Spleen (tissue), 11 donors: ENCODE measurements around the gene ORC6. TPM values are rescaled to one million over a fixed set of nuclear protein-coding genes. Genes with fewer than 3 reads are reported as not detected.
A peak's percentile ranks its signal among the peaks of the same experiment; 100 is the strongest.

ENCODE experiments used
- DNase-seq: peaks from one replicate; pipeline ENCODE4 v3.0.0-alpha.2; 2020
- H3K27ac ChIP-seq, 8 donors: fragments of 200-600 bp; sonication (generic) in 7 of 8; 1 replicate in 4 of 8; 2 replicates in 4 of 8; pipeline versions ENCODE4 v1.5.0 to v1.8.0; 2016 to 2021; ENCODE audit warnings: inconsistent platforms in 4 of 8, mild to moderate bottlenecking in 4 of 8, moderate library complexity in 1 of 8
- H3K27me3 ChIP-seq, 7 donors: fragments of 200-600 bp; sonication (generic) in 6 of 7; replicated peaks in 1 of 7; 1 replicate in 4 of 7; 2 replicates in 3 of 7; pipeline versions ENCODE4 v1.5.0 to v1.8.0; 2016 to 2021; ENCODE audit warnings: inconsistent platforms in 3 of 7, mild to moderate bottlenecking in 1 of 7
- H3K36me3 ChIP-seq, 6 donors: fragments of 200-600 bp; sonication (generic) in 5 of 6; 1 replicate in 4 of 6; 2 replicates in 2 of 6; pipeline versions ENCODE4 v1.5.0 to v1.8.0; 2016 to 2021; ENCODE audit warnings: inconsistent platforms in 2 of 6
- H3K4me1 ChIP-seq, 6 donors: fragments of 200-600 bp; sonication (generic) in 5 of 6; 1 replicate in 3 of 6; 2 replicates in 3 of 6; pipeline versions ENCODE4 v1.5.0 to v1.8.0; 2016 to 2021; ENCODE audit warnings: inconsistent platforms in 3 of 6
- H3K4me3 ChIP-seq, 8 donors: fragments of 200-600 bp; sonication (generic) in 7 of 8; 1 replicate in 4 of 8; 2 replicates in 4 of 8; pipeline versions ENCODE4 v1.5.0 to v1.8.0; 2016 to 2021; ENCODE audit warnings: inconsistent platforms in 4 of 8, mild to moderate bottlenecking in 4 of 8, moderate library complexity in 2 of 8
- H3K9me3 ChIP-seq, 8 donors: fragments of 200-600 bp; sonication (generic) in 7 of 8; 1 replicate in 4 of 8; 2 replicates in 4 of 8; pipeline versions ENCODE4 v1.5.0 to v1.8.0; 2016 to 2021; ENCODE audit warnings: inconsistent platforms in 4 of 8
- CTCF ChIP-seq, 11 experiments: fragments of 200-600 bp in 7 of 11; fragments of 450-650 bp in 4 of 11; sonication (generic) in 4 of 11; IDR thresholded peaks in 8 of 11; conservative IDR thresholded peaks in 3 of 11; 1 replicate in 7 of 11; 2 replicates in 4 of 11; pipeline versions ENCODE4 v1.4.0 to v1.8.0; 2016 to 2021; ENCODE audit warnings: antibody characterized with exemption in 11 of 11, inconsistent platforms in 4 of 11, mild to moderate bottlenecking in 1 of 11
- POLR2A ChIP-seq, 3 donors: fragments of 450-650 bp; IDR thresholded peaks; one replicate each; pipeline ENCODE4 v1.5.1; 2017; ENCODE audit warnings: antibody characterized with exemption in 3 of 3, mild to moderate bottlenecking in 1 of 3
- POLR2AphosphoS5 ChIP-seq, 3 donors: sonication (generic); formaldehyde crosslinking; IDR thresholded peaks; one replicate each; pipeline ENCODE4 v1.5.1; 2017; ENCODE audit warnings: antibody characterized with exemption in 3 of 3
- WGBS, 5 donors: extraction: QIAGEN DNeasy Blood & Tissue Kit in 3 of 5; methylation state at CpG; one replicate each; pipeline versions ENCODE4 v1.1.5 to v1.1.7; 2013 to 2018; 5-methylcytosine and 5-hydroxymethylcytosine counted together
- intact Hi-C: fragments of 100-400 bp; cut with DNase I; formaldehyde crosslinking; loops from one replicate; pipeline ENCODE4 v1.15.0; 2023; ENCODE audit warnings: low total_unique reads
- polyA plus RNA-seq, 3 donors: library from polyadenylated mRNA; stranded (reverse); fragments of 200-250 nt; gene quantifications; one replicate each; pipeline ENCODE4 v1.2.1, GENCODE V29; 2013
- total RNA-seq, 7 donors: library from RNA; depleted of rRNA in 3 of 7; stranded (reverse); fragments of >200 nt in 3 of 7; fragmentation: NEBNext Ultra II Directional in 4 of 7; extraction: Animal tissue kit (Norgen Biotek cat#: 25700) in 4 of 7; gene quantifications; one replicate each; pipeline versions ENCODE4 v1.1.0 to v1.2.1, GENCODE V29; 2016 to 2021
- donor health status: healthy with polysubstance abuse.
- donor health status: DM: no; HTN: no; CAD: no; lungs with moderate emphysema.
- donor health status: DM: no; HTN: no; CAD: no.
- donor health status: Bipolar disorder and iron deficiency.
- donor health status: healthy.
- donor health status: DM: no; HTN: no; CAD: no.
- donor health status: DM: yes; HTN: yes; CAD: no.

The ORC6 gene
- total and polyA plus RNA-seq, 10 donors, result 3.1 to 11.4 (median 7.3) TPM

GRCh38 chr16:46743232-46743719 is 53.8 kb downstream of the ORC6 start:
- WGBS, 5 donors, result 12 to 21% (median 15%) methylated on average over 8 to 10 of the region's 10 CpGs
- H3K27me3 ChIP-seq, result no peaks in the 10 kb centered on the region
- intact Hi-C loops, result no loop called here

DNA sequence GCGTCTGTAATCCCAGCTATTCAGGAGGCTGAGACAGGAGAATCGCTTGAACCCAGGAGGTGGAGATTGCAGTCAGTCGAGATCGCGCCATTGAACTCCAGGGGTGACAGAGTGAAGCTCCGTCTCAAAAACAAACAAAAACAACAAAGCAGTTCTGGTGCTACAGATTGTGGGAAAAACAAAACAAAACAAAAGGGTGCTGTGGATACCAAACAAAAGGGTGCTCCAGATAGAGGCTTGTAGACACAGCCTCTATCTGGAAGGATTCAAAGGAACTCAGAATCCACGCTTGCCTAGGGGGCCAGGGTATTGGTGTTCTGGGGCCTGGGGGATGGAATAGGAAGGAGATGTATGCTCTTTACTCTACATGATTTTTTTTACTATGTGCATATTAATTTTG is 56.2 kb downstream of the ORC6 start:
- 91 to 96% (median 93%) methylated on average over 7 of the region's 7 CpGs for WGBS, 5 donors
- Histone ChIP-seq H3K27me3 (no peaks in the 10 kb centered on the region), H3K9me3 (no peaks in the 10 kb centered on the region), H3K36me3 (no peaks in the 10 kb centered on the region), H3K4me3 (no peak overlapping the region), H3K4me1 (peaks cover 0 to 40% (median 22%) of the 10 kb centered on the region in 6 donors), H3K27ac (no peak overlapping the region)
- intact Hi-C loops, result no loop called here
- no peak for TF ChIP-seq POLR2A (IDR thresholded peaks at IDR 0.05)
- no peak for TF ChIP-seq CTCF (IDR thresholded peaks at IDR 0.05 in 8 of 11, conservative IDR thresholded peaks at IDR 0.05 in 3 of 11)
- no peak for TF ChIP-seq POLR2AphosphoS5 (IDR thresholded peaks at IDR 0.05)
- no peak for DNase-seq

More at GRCh38 chr16:46743232-46743719, 53.8 kb downstream of the ORC6 start:
- H3K4me1 ChIP-seq, result peaks cover 0 to 31% (median 17%) of the 10 kb centered on the region in 6 donors
- H3K9me3 ChIP-seq, result no peaks in the 10 kb centered on the region
- peak overlapping the region in 1 of 8 donors; percentile 53 for H3K4me3 ChIP-seq
- H3K36me3 ChIP-seq, result no peaks in the 10 kb centered on the region
- TF ChIP-seq POLR2AphosphoS5 (IDR thresholded peaks at IDR 0.05) (peak in 1 of 3 donors; percentile 6), CTCF (IDR thresholded peaks at IDR 0.05 in 8 of 11, conservative IDR thresholded peaks at IDR 0.05 in 3 of 11) (no peak), POLR2A (IDR thresholded peaks at IDR 0.05) (no peak)
- DNase-seq, result peak; percentile 84
- peak overlapping the region; percentile 37 to 90 (median 79) for H3K27ac ChIP-seq

DNA sequence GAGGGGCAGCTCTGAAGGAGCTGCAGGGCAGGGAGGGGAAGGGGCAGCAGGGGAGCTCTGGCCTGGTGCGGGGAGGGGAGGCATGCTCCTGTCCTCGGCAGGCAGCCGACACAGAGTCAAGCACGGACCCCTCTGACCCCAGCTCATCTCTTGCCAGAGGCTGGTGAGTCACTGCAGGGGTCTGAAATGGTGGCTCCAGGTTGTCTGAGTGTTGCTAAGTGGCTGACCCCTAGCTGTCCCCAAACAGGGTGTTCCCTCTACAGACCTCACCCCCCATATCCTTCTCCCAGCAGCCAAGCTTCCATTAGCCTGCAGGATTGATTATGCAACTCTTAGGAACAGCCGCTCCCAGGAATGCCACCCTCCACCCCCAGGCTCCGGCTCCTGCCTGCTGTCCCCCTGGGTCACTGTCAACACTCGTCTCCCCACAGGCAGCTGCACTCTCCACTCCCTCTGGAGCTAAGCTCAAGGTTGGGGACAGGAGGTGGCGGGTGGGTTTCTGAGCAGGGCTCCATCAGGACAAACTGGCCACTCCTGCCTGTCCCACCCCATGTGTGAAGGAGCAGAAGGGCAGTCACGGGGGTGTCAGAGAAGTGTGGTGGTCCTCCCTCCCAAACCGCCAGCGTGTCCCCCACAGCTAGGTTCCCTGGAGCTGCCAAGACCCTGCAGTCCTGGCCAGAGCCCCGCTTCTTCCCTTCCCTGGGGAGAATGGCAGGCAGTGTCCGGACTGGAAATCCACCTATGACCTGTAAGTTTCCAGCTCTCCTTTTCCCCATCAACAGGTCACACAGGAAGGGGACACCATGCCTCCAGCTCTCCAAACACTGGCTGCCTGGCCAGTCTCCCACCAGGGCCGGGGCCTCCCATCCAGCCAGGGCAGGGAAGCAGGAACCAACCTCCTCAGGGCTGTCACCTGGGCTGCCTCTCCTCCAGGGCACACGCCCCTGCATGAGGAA is 57.6 kb downstream of the ORC6 start:
- TF ChIP-seq POLR2AphosphoS5 (IDR thresholded peaks at IDR 0.05), result no peak
- no peak for TF ChIP-seq CTCF (IDR thresholded peaks at IDR 0.05 in 8 of 11, conservative IDR thresholded peaks at IDR 0.05 in 3 of 11)
- no peak for TF ChIP-seq POLR2A (IDR thresholded peaks at IDR 0.05)
- Histone ChIP-seq H3K27ac (no peak overlapping the region), H3K36me3 (no peaks in the 10 kb centered on the region), H3K9me3 (no peaks in the 10 kb centered on the region), H3K4me3 (no peak overlapping the region), H3K4me1 (peaks cover 0 to 40% (median 22%) of the 10 kb centered on the region in 6 donors), H3K27me3 (no peaks in the 10 kb centered on the region)
- DNase-seq, result peak; percentile 72
- intact Hi-C loops, result no loop called here
- WGBS, 5 donors, result 78 to 90% (median 82%) methylated on average over 12 to 15 of the region's 15 CpGs

Other genes starting within 250 kb of the ORC6 start
- 10 to 100 TPM in 1 of 7 donors, 1 to 10 TPM in 6; 3.1 to 15.7 (median 6.0) TPM for gene SHCBP1, start 68.3 kb upstream of the ORC6 start, total RNA-seq
- gene SHCBP1, start 68.3 kb upstream of the ORC6 start, polyA plus RNA-seq, result 1 to 10 TPM; 1.7 to 4.6 (median 4.0) TPM
- 100 to 1,000 TPM in 4 of 7 donors, 10 to 100 TPM in 3; 58.3 to 111 (median 105) TPM for gene VPS35, start 481 bp upstream of the ORC6 start, total RNA-seq
- 10 to 100 TPM; 18.1 to 24.9 (median 22.0) TPM for gene VPS35, start 481 bp upstream of the ORC6 start, polyA plus RNA-seq
- 1 to 10 TPM in 2 of 7 donors, under 1 TPM in 4, not detected in 1; 0.13 to 2.4 (median 0.37) TPM for gene MYLK3, start 58.7 kb downstream of the ORC6 start, total RNA-seq
- gene MYLK3, start 58.7 kb downstream of the ORC6 start, polyA plus RNA-seq, result under 1 TPM; 0.03 to 0.26 (median 0.07) TPM
- 10 to 100 TPM in 1 of 7 donors, 1 to 10 TPM in 6; 7.7 to 10.3 (median 8.9) TPM for gene C16orf87, start 141.5 kb downstream of the ORC6 start, total RNA-seq
- gene C16orf87, start 141.5 kb downstream of the ORC6 start, polyA plus RNA-seq, result 1 to 10 TPM; 7.2 to 7.6 (median 7.3) TPM
- 1 to 10 TPM; 3.1 to 9.2 (median 4.9) TPM for gene GPT2, start 194.7 kb downstream of the ORC6 start, total RNA-seq
- gene GPT2, start 194.7 kb downstream of the ORC6 start, polyA plus RNA-seq, result 1 to 10 TPM; 4.6 to 6.0 (median 6.0) TPM